HEK293 (cell line): ENCODE data around the gene CHST1.

Source experiments
- KLF7 ChIP-seq: fragments of 450-650 bp; formaldehyde crosslinking; IDR thresholded peaks from 2 replicates; pipeline ENCODE4 v1.5.1; 2016; ENCODE audit warnings: missing biosample characterization, missing genetic modification characterization, borderline replicate concordance
- MEIS1 ChIP-seq: sonication (generic); formaldehyde crosslinking; IDR thresholded peaks from 2 replicates; pipeline ENCODE4 v1.8.1; 2022; ENCODE audit warnings: missing genetic modification reagents, mild to moderate bottlenecking, borderline replicate concordance
- MYNN ChIP-seq: fragments of 450-650 bp; formaldehyde crosslinking; IDR thresholded peaks from 2 replicates; pipeline ENCODE4 v1.5.1; 2016; ENCODE audit warnings: missing biosample characterization, missing genetic modification characterization, borderline replicate concordance
- PBX3 ChIP-seq: sonication (generic); formaldehyde crosslinking; IDR thresholded peaks from 2 replicates; pipeline ENCODE4 v1.8.1; 2022; ENCODE audit warnings: mild to moderate bottlenecking, moderate library complexity, missing genetic modification reagents
- ZBTB49 ChIP-seq: fragments of 450-650 bp; formaldehyde crosslinking; IDR thresholded peaks from 2 replicates; pipeline ENCODE4 v1.5.1; 2016; ENCODE audit warnings: missing biosample characterization, missing genetic modification characterization, low read depth
- ZNF140 ChIP-seq: fragments of 450-650 bp; formaldehyde crosslinking; IDR thresholded peaks from 2 replicates; pipeline ENCODE4 v1.5.1; 2016; ENCODE audit warnings: missing biosample characterization, missing genetic modification characterization
- ZNF18 ChIP-seq: fragments of 450-650 bp; formaldehyde crosslinking; IDR thresholded peaks from 2 replicates; pipeline ENCODE4 v1.5.1; 2016; ENCODE audit warnings: missing biosample characterization, missing genetic modification characterization
- ZNF792 ChIP-seq: fragments of 450-650 bp; formaldehyde crosslinking; IDR thresholded peaks from 2 replicates; pipeline ENCODE4 v1.5.1; 2016; ENCODE audit warnings: missing biosample characterization, missing genetic modification characterization
- ZSCAN5A ChIP-seq: fragments of 450-650 bp; formaldehyde crosslinking; IDR thresholded peaks from 2 replicates; pipeline ENCODE4 v1.5.1; 2016; ENCODE audit warnings: missing biosample characterization, missing genetic modification characterization
- TF ChIP-seq, protein P1 (sequence below): fragments of 450-650 bp; formaldehyde crosslinking; conservative IDR thresholded peaks from 2 replicates; pipeline ENCODE4 v1.5.1; 2016; ENCODE audit warnings: low read depth, missing biosample characterization, missing genetic modification characterization
- TF ChIP-seq, protein P2 (sequence below): fragments of 450-650 bp; formaldehyde crosslinking; IDR thresholded peaks from 2 replicates; pipeline ENCODE4 v1.5.1; 2016; ENCODE audit warnings: missing biosample characterization, missing genetic modification characterization

- TF ChIP-seq PBX3 (CRISPR knock-in tag): no peak
- no peak for TF ChIP-seq MEIS1 (CRISPR knock-in tag)
- TF ChIP-seq, protein P1, sequence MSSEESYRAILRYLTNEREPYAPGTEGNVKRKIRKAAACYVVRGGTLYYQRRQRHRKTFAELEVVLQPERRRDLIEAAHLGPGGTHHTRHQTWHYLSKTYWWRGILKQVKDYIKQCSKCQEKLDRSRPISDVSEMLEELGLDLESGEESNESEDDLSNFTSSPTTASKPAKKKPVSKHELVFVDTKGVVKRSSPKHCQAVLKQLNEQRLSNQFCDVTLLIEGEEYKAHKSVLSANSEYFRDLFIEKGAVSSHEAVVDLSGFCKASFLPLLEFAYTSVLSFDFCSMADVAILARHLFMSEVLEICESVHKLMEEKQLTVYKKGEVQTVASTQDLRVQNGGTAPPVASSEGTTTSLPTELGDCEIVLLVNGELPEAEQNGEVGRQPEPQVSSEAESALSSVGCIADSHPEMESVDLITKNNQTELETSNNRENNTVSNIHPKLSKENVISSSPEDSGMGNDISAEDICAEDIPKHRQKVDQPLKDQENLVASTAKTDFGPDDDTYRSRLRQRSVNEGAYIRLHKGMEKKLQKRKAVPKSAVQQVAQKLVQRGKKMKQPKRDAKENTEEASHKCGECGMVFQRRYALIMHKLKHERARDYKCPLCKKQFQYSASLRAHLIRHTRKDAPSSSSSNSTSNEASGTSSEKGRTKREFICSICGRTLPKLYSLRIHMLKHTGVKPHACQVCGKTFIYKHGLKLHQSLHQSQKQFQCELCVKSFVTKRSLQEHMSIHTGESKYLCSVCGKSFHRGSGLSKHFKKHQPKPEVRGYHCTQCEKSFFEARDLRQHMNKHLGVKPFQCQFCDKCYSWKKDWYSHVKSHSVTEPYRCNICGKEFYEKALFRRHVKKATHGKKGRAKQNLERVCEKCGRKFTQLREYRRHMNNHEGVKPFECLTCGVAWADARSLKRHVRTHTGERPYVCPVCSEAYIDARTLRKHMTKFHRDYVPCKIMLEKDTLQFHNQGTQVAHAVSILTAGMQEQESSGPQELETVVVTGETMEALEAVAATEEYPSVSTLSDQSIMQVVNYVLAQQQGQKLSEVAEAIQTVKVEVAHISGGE (tag by site-specific recombination): no peak
- TF ChIP-seq ZBTB49 (tag by site-specific recombination): no peak
- no peak for TF ChIP-seq ZNF18 (tag by site-specific recombination)
- TF ChIP-seq, protein P2, sequence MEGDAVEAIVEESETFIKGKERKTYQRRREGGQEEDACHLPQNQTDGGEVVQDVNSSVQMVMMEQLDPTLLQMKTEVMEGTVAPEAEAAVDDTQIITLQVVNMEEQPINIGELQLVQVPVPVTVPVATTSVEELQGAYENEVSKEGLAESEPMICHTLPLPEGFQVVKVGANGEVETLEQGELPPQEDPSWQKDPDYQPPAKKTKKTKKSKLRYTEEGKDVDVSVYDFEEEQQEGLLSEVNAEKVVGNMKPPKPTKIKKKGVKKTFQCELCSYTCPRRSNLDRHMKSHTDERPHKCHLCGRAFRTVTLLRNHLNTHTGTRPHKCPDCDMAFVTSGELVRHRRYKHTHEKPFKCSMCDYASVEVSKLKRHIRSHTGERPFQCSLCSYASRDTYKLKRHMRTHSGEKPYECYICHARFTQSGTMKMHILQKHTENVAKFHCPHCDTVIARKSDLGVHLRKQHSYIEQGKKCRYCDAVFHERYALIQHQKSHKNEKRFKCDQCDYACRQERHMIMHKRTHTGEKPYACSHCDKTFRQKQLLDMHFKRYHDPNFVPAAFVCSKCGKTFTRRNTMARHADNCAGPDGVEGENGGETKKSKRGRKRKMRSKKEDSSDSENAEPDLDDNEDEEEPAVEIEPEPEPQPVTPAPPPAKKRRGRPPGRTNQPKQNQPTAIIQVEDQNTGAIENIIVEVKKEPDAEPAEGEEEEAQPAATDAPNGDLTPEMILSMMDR: no peak
- no peak for TF ChIP-seq KLF7 (tag by site-specific recombination)
- no peak for TF ChIP-seq ZSCAN5A (tag by site-specific recombination)
- TF ChIP-seq MYNN (tag by site-specific recombination): no peak
- no peak for TF ChIP-seq ZNF792 (tag by site-specific recombination)
- TF ChIP-seq ZNF140 (tag by site-specific recombination): no peak
These were observed 38.7 kb upstream of the CHST1 start for GRCh38 chr11:45704133-45704532.
